Keratinocyte (primary cell): ENCODE measurements around the gene PGLYRP1. TPM values are rescaled to one million over a fixed set of nuclear protein-coding genes. Genes with fewer than 3 reads are reported as not detected.
A peak's percentile ranks its signal among the peaks of the same experiment; 100 is the strongest.

Experiments
- DNase-seq: peaks from one replicate; pipeline ENCODE4 v3.0.0-alpha.2; 2011; ENCODE audit warnings: low read depth, missing footprints, low spot score
- FAIRE-seq: peaks from 2 replicates; lab custom pipeline; 2011; peaks lifted over from hg19 to GRCh38; lab: Jason Lieb, UNC
- H2AFZ ChIP-seq: 2 replicates; pipeline ENCODE4 v1.6.0; 2012; ENCODE audit warnings: low read length, control low read depth, inconsistent platforms; ENCODE audit not compliant: control insufficient read depth
- H3K27ac ChIP-seq: 2 replicates; pipeline ENCODE4 v1.5.1; 2011; ENCODE audit warnings: low read length; ENCODE audit not compliant: control insufficient read depth, insufficient read depth
- H3K27me3 ChIP-seq: 3 replicates; pipeline ENCODE4 v1.6.0; 2011; ENCODE audit warnings: low read length; ENCODE audit not compliant: control insufficient read depth, insufficient read depth; ENCODE audit errors: extremely low read depth
- H3K36me3 ChIP-seq, 2 experiments: 2 replicates in 1 of 2; 3 replicates in 1 of 2; pipeline ENCODE4 v1.5.1; 2011; ENCODE audit warnings: low read length in 2 of 2, mild to moderate bottlenecking in 1 of 2; ENCODE audit not compliant: control insufficient read depth in 2 of 2, insufficient read depth in 2 of 2; ENCODE audit errors: extremely low read depth in 1 of 2
- H3K4me1 ChIP-seq: 3 replicates; pipeline ENCODE4 v1.5.1; 2011; ENCODE audit warnings: low read length; ENCODE audit not compliant: control insufficient read depth, insufficient read depth; ENCODE audit errors: extremely low read depth
- H3K4me2 ChIP-seq: 3 replicates; pipeline ENCODE4 v1.6.0; 2011; ENCODE audit warnings: low read depth, low read length; ENCODE audit not compliant: control insufficient read depth, insufficient read depth; ENCODE audit errors: extremely low read depth
- H3K4me3 ChIP-seq, 3 experiments: fragments of 200-600 bp in 1 of 3; sonication (generic) in 1 of 3; 2 replicates in 2 of 3; 3 replicates in 1 of 3; pipeline ENCODE4 v1.5.1; 2011 to 2016; ENCODE audit warnings: low read length in 3 of 3, mild to moderate bottlenecking in 3 of 3, control low read depth in 2 of 3, inconsistent platforms in 1 of 3, low read depth in 1 of 3, mixed read lengths in 1 of 3, mixed run types in 1 of 3, moderate library complexity in 1 of 3; ENCODE audit not compliant: control insufficient read depth in 2 of 3, insufficient read depth in 2 of 3; ENCODE audit errors: extremely low read depth in 1 of 3
- H3K79me2 ChIP-seq: 2 replicates; pipeline ENCODE4 v1.6.0; 2012; ENCODE audit warnings: low read length; ENCODE audit not compliant: control insufficient read depth, insufficient read depth
- H3K9ac ChIP-seq: 3 replicates; pipeline ENCODE4 v1.6.0; 2011; ENCODE audit warnings: low read length; ENCODE audit not compliant: control insufficient read depth, insufficient read depth; ENCODE audit errors: extremely low read depth
- H3K9me1 ChIP-seq: 3 replicates; pipeline ENCODE4 v1.6.0; 2011; ENCODE audit warnings: low read length; ENCODE audit not compliant: control insufficient read depth, insufficient read depth; ENCODE audit errors: extremely low read depth
- H3K9me3 ChIP-seq: 2 replicates; pipeline ENCODE4 v1.5.1; 2012; ENCODE audit warnings: low read depth, low read length; ENCODE audit not compliant: control insufficient read depth
- H4K20me1 ChIP-seq: 3 replicates; pipeline ENCODE4 v1.6.0; 2011; ENCODE audit warnings: low read length; ENCODE audit not compliant: control insufficient read depth, insufficient read depth; ENCODE audit errors: extremely low read depth
- CTCF ChIP-seq, 3 experiments: IDR thresholded peaks in 1 of 3; conservative IDR thresholded peaks in 1 of 3; optimal IDR thresholded peaks in 1 of 3; 2 replicates in 2 of 3; 3 replicates in 1 of 3; pipeline versions ENCODE3 to v1.5.1; 2011; ENCODE audit warnings: low read length in 3 of 3, mild to moderate bottlenecking in 3 of 3, moderate library complexity in 2 of 3, control low read depth in 1 of 3, inconsistent platforms in 1 of 3; ENCODE audit not compliant: insufficient read depth in 2 of 3; ENCODE audit errors: extremely low read depth in 1 of 3
- EZH2 ChIP-seq: IDR thresholded peaks from one replicate; pipeline ENCODE4 v1.6.1; 2012; ENCODE audit warnings: inconsistent platforms, mild to moderate bottlenecking, low read length, moderate library complexity
- dilution Hi-C: fragments of 300-500 bp; cut with MboI; formaldehyde crosslinking; loops from one replicate; pipeline ENCODE4 v1.7.0; 2020; ENCODE audit warnings: low sequenced_read_pairs; ENCODE audit not compliant: extremely low pct_ligation_motif_present
- polyA plus RNA-seq, 5 experiments: library from polyadenylated mRNA; depleted of rRNA in 3 of 5; stranded (reverse) in 3 of 5; stranded (forward) in 1 of 5; unstranded in 1 of 5; fragments of >200 nt; gene quantifications; 1 replicate in 1 of 5; 2 replicates in 3 of 5; 3 replicates in 1 of 5; pipeline versions ENCODE4 v1.2.1 to v1.2.3, GENCODE V29; 2011 to 2012; ENCODE audit warnings: missing spikeins in 2 of 5, low read depth in 1 of 5, low replicate concordance in 1 of 5

Gene PGLYRP1
- polyA plus RNA-seq, 1 donor (not counting 4 experiments of a cell fraction or from before 2014, with no cell fraction given): not detected

GRCh38 chr19:46043519-46043918 is 20.7 kb upstream of the PGLYRP1 start:
- H3K4me2 ChIP-seq: no peak overlapping the region
- H3K27me3 ChIP-seq: peaks cover 61% of the 10 kb centered on the region
- no peak for FAIRE-seq
- H3K4me3 ChIP-seq: no peak overlapping the region
- no peak overlapping the region for H3K9ac ChIP-seq
- no peaks in the 10 kb centered on the region for H3K79me2 ChIP-seq
- H3K27ac ChIP-seq: no peak overlapping the region
- peaks cover 5% of the 10 kb centered on the region for H3K9me1 ChIP-seq
- no peak for DNase-seq
- TF ChIP-seq EZH2 (no peak), CTCF (optimal IDR thresholded peaks at IDR 0.05 in 1 of 3, IDR thresholded peaks at IDR 0.05 in 1 of 3, conservative IDR thresholded peaks at IDR 0.05 in 1 of 3; ENCODE audit: extremely low read depth in 1 of 3, insufficient read depth in 2 of 3, low read length in 3 of 3) (no peak)
- no peak overlapping the region for H2AFZ ChIP-seq
- H3K36me3 ChIP-seq: no peaks in the 10 kb centered on the region
- H4K20me1 ChIP-seq: no peaks in the 10 kb centered on the region
- dilution Hi-C loops: no loop called here
- peaks cover 24% of the 10 kb centered on the region for H3K4me1 ChIP-seq
- H3K9me3 ChIP-seq: peaks cover 1% of the 10 kb centered on the region

GRCh38 chr19:46042252-46042883 is 19.5 kb upstream of the PGLYRP1 start:
- Histone ChIP-seq H2AFZ (no peak overlapping the region), H3K9ac (no peak overlapping the region), H3K27ac (no peak overlapping the region), H4K20me1 (no peaks in the 10 kb centered on the region), H3K27me3 (peaks cover 64% of the 10 kb centered on the region), H3K4me1 (peaks cover 24% of the 10 kb centered on the region), H3K36me3 (no peaks in the 10 kb centered on the region), H3K4me2 (no peak overlapping the region), H3K9me3 (peaks cover 1% of the 10 kb centered on the region), H3K9me1 (peaks cover 5% of the 10 kb centered on the region), H3K79me2 (no peaks in the 10 kb centered on the region), H3K4me3 (no peak overlapping the region)
- FAIRE-seq: peak; percentile 5
- no peak for DNase-seq
- TF ChIP-seq CTCF (optimal IDR thresholded peaks at IDR 0.05 in 1 of 3, IDR thresholded peaks at IDR 0.05 in 1 of 3, conservative IDR thresholded peaks at IDR 0.05 in 1 of 3; ENCODE audit: extremely low read depth in 1 of 3, insufficient read depth in 2 of 3, low read length in 3 of 3) (no peak), EZH2 (no peak)
- dilution Hi-C loops: no loop called here
